Caco-2 (cell line): ENCODE measurements around the gene IL4I1. TPM values are rescaled to one million over a fixed set of nuclear protein-coding genes. Genes with fewer than 3 reads are reported as not detected.
A peak's percentile ranks its signal among the peaks of the same experiment; 100 is the strongest.

ENCODE experiments used
- BruUV-seq: library from RNA; stranded (reverse); fragments of 400-500 nt; replicated peaks from 2 replicates; lab custom pipeline; 2021; lab: Mats Ljungman, UMichigan
- CTCF ChIA-PET: fragments of 300-600 bp; sonication (Branson Sonifier 250); formaldehyde crosslinking; loops from one replicate; lab custom pipeline; 2022; ENCODE audit warnings: antibody characterized with exemption; lab: Charles Lee
- POLR2A ChIA-PET: fragments of 300-600 bp; sonication (Branson Sonifier 250); formaldehyde crosslinking; loops from one replicate; lab custom pipeline; 2022; ENCODE audit warnings: antibody characterized with exemption; lab: Charles Lee
- DNase-seq, 2 experiments: peaks; one replicate each; pipeline versions ENCODE4 v3.0.0 to v3.0.0-alpha.2; 2020 to 2022
- H3K27me3 ChIP-seq: replicated peaks from 2 replicates; pipeline ENCODE4 v1.6.0; 2011; ENCODE audit warnings: low read length; ENCODE audit not compliant: control insufficient read depth, insufficient read depth
- H3K36me3 ChIP-seq: 2 replicates; pipeline ENCODE4 v1.5.1; 2011; ENCODE audit warnings: low read length; ENCODE audit not compliant: control insufficient read depth, insufficient read depth
- H3K4me1 ChIP-seq: fragments of 250-450 bp; sonication (Bioruptor Pico); 2 replicates; pipeline ENCODE4 v1.5.1; 2020; ENCODE audit warnings: mild to moderate bottlenecking
- H3K4me3 ChIP-seq: 2 replicates; pipeline ENCODE4 v1.5.1; 2011; ENCODE audit warnings: low read depth, mild to moderate bottlenecking, control low read depth, low read length
- H3K9me3 ChIP-seq: fragments of 250-450 bp; sonication (Bioruptor Pico); 2 replicates; pipeline ENCODE4 v1.5.1; 2020; ENCODE audit warnings: mild to moderate bottlenecking, moderate library complexity
- H3K27ac Mint-ChIP-seq: one replicate; pipeline ENCODE4 v1.8.0; 2022; ENCODE audit warnings: mixed read lengths; ENCODE audit not compliant: unreplicated experiment
- H3K27me3 Mint-ChIP-seq: one replicate; pipeline ENCODE4 v1.8.0; 2022; ENCODE audit warnings: mixed read lengths; ENCODE audit not compliant: insufficient read depth, unreplicated experiment
- H3K36me3 Mint-ChIP-seq: one replicate; pipeline ENCODE4 v1.8.0; 2022; ENCODE audit warnings: mild to moderate bottlenecking, mixed read lengths; ENCODE audit not compliant: insufficient read depth, unreplicated experiment
- H3K4me1 Mint-ChIP-seq: one replicate; pipeline ENCODE4 v1.8.0; 2022; ENCODE audit warnings: low read depth, mixed read lengths; ENCODE audit not compliant: unreplicated experiment
- H3K4me3 Mint-ChIP-seq: one replicate; pipeline ENCODE4 v1.8.0; 2022; ENCODE audit warnings: mild to moderate bottlenecking, moderate library complexity, mixed read lengths; ENCODE audit not compliant: unreplicated experiment
- H3K9me3 Mint-ChIP-seq: one replicate; pipeline ENCODE4 v1.8.0; 2022; ENCODE audit warnings: mixed read lengths; ENCODE audit not compliant: unreplicated experiment
- CTCF ChIP-seq, 2 experiments: fragments of 200-600 bp in 1 of 2; IDR thresholded peaks; 1 replicate in 1 of 2; 2 replicates in 1 of 2; pipeline versions ENCODE4 v1.5.1 to v1.8.0; 2011 to 2022; ENCODE audit warnings: antibody characterized with exemption in 1 of 2, control low read depth in 1 of 2, inconsistent platforms in 1 of 2, low read depth in 1 of 2, low read length in 1 of 2, mild to moderate bottlenecking in 1 of 2, moderate library complexity in 1 of 2; ENCODE audit not compliant: insufficient read depth in 1 of 2, severe bottlenecking in 1 of 2, unreplicated experiment in 1 of 2
- intact Hi-C: fragments of 100-400 bp; cut with micrococcal nuclease; formaldehyde crosslinking; loops from one replicate; pipeline ENCODE4 v1.10.0; 2022; ENCODE audit not compliant: unreplicated experiment
- total RNA-seq: library from RNA; stranded (reverse); gene quantifications from 2 replicates; pipeline ENCODE4 v1.2.3, GENCODE V29; 2022

The IL4I1 gene
- total RNA-seq, 1 experiment from 2014 or later, result 0.61 TPM

GRCh38 chr19:49883094-49883493 lies 13.6 kb downstream of the IL4I1 start:
- no peak for TF ChIP-seq CTCF (IDR thresholded peaks at IDR 0.05; ENCODE audit: insufficient read depth in 1 of 2, low read depth in 1 of 2, low read length in 1 of 2, severe bottlenecking in 1 of 2, unreplicated experiment in 1 of 2)
- Histone ChIP-seq H3K9me3 (0 out of 2 replicates have a peak, but pooled peaks cover 4% of the 10 kb centered on the region), H3K27me3 (no peaks in the 10 kb centered on the region), H3K4me1 (peaks cover 9% of the 10 kb centered on the region; the same call in 1 of the 2 replicates), H3K36me3 (peaks cover 13% of the 10 kb centered on the region), H3K4me3 (no peak overlapping the region)
- intact Hi-C loops, result no loop called here
- no peaks in the 10 kb centered on the region for H3K9me3 Mint-ChIP-seq
- H3K27ac Mint-ChIP-seq, result no peak overlapping the region
- H3K36me3 Mint-ChIP-seq, result peaks cover 27% of the 10 kb centered on the region
- no peaks in the 10 kb centered on the region for H3K27me3 Mint-ChIP-seq
- ChIA-PET POLR2A (no interaction called here), CTCF (interaction anchor here (0.6 kb wide), 1 partner anchor 22 kb away, joined by 3 read pairs; no protein-coding TSS in a partner anchor)
- no TSS peak for BruUV-seq
- no peak overlapping the region for H3K4me3 Mint-ChIP-seq
- H3K4me1 Mint-ChIP-seq, result no peaks in the 10 kb centered on the region
- peak in 1 of 2 experiments; percentile 23 for DNase-seq

DNA sequence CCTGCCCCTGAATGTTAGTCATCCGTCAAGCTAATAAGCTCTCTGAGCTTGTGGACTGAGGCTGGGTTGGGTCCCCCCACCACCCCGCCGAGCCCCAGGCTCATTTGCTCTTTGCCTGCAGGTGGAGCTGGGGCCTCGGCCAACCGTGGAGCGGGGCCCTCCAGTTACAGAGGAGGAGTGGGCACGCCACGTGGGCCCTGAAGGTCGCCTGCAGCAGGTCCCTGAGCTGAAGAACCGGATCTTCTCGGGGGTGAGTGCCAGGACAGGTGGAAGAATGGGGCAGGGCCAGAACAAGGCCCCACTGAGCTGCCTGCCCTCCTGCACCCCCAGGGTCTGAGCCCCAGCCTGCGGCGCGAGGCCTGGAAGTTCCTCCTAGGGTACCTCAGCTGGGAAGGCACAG lies 14.0 kb downstream of the IL4I1 start:
- ChIA-PET POLR2A (no interaction called here), CTCF (interaction anchor here (0.6 kb wide), 1 partner anchor 22 kb away, joined by 3 read pairs; no protein-coding TSS in a partner anchor)

GRCh38 chr19:49881672-49882394 lies 14.9 kb downstream of the IL4I1 start:
- Mint-ChIP-seq H3K27me3 (no peaks in the 10 kb centered on the region), H3K9me3 (no peaks in the 10 kb centered on the region), H3K36me3 (peaks cover 21% of the 10 kb centered on the region), H3K27ac (no peak overlapping the region), H3K4me1 (no peaks in the 10 kb centered on the region), H3K4me3 (no peak overlapping the region)
- TF ChIP-seq CTCF (IDR thresholded peaks at IDR 0.05; ENCODE audit: insufficient read depth in 1 of 2, low read depth in 1 of 2, low read length in 1 of 2, severe bottlenecking in 1 of 2, unreplicated experiment in 1 of 2), result no peak
- intact Hi-C loops, result no loop called here
- Histone ChIP-seq H3K4me1 (peaks cover 9% of the 10 kb centered on the region; the same call in 1 of the 2 replicates), H3K4me3 (no peak overlapping the region), H3K36me3 (peaks cover 13% of the 10 kb centered on the region), H3K27me3 (no peaks in the 10 kb centered on the region), H3K9me3 (0 out of 2 replicates have a peak, but pooled peaks cover 4% of the 10 kb centered on the region)
- ChIA-PET CTCF (no interaction called here), POLR2A (no interaction called here)
- BruUV-seq, result no TSS peak
- peak; percentile 48 to 65 for DNase-seq

More for the DNA sequence above, 14.0 kb downstream of the IL4I1 start:
- DNase-seq, result peak in 1 of 2 experiments; percentile 34
- no peak overlapping the region for H3K4me3 ChIP-seq
- 0 out of 2 replicates have a peak, but pooled peaks cover 4% of the 10 kb centered on the region for H3K9me3 ChIP-seq
- Mint-ChIP-seq H3K27me3 (no peaks in the 10 kb centered on the region), H3K27ac (no peak overlapping the region), H3K4me3 (no peak overlapping the region), H3K36me3 (peaks cover 23% of the 10 kb centered on the region), H3K4me1 (no peaks in the 10 kb centered on the region), H3K9me3 (no peaks in the 10 kb centered on the region)
- no peaks in the 10 kb centered on the region for H3K27me3 ChIP-seq
- H3K36me3 ChIP-seq, result peaks cover 13% of the 10 kb centered on the region
- BruUV-seq, result no TSS peak
- H3K4me1 ChIP-seq, result peaks cover 9% of the 10 kb centered on the region; the same call in 1 of the 2 replicates
- no peak for TF ChIP-seq CTCF (IDR thresholded peaks at IDR 0.05; ENCODE audit: insufficient read depth in 1 of 2, low read depth in 1 of 2, low read length in 1 of 2, severe bottlenecking in 1 of 2, unreplicated experiment in 1 of 2)
- intact Hi-C loops, result no loop called here
